OCI-LY7 (cell line): Measurements from ENCODE around the gene APC. TPM values are rescaled to one million over a fixed set of nuclear protein-coding genes. Genes with fewer than 3 reads are reported as not detected.

Experiments
- BruUV-seq: library from RNA; stranded (reverse); fragments of 400-500 nt; replicated peaks from 2 replicates; lab custom pipeline; 2021; lab: Mats Ljungman, UMichigan
- CTCF ChIA-PET: fragments of 300-600 bp; sonication (Branson Sonifier 250); formaldehyde crosslinking; loops from one replicate; lab custom pipeline; 2022; ENCODE audit warnings: antibody characterized with exemption; ENCODE audit not compliant: unreplicated experiment; lab: Charles Lee
- POLR2A ChIA-PET: fragments of 300-600 bp; sonication (Branson Sonifier 250); formaldehyde crosslinking; loops from one replicate; lab custom pipeline; 2022; ENCODE audit warnings: antibody characterized with exemption; lab: Charles Lee
- DNase-seq: peaks from one replicate; pipeline ENCODE4 v3.0.0-alpha.2; 2015; ENCODE audit warnings: low spot score
- H2AFZ ChIP-seq: fragments of 200-600 bp; sonication (generic), shearing (Covaris generic); 2 replicates; pipeline ENCODE4 v1.6.1; 2014; ENCODE audit warnings: mild to moderate bottlenecking, antibody characterized with exemption, low read length, moderate library complexity
- H3K27ac ChIP-seq: fragments of 200-600 bp; sonication (generic); 2 replicates; pipeline ENCODE4 v1.5.1; 2014; ENCODE audit warnings: mixed run types, low read depth, mild to moderate bottlenecking, moderate library complexity, low read length, inconsistent platforms; ENCODE audit not compliant: poor library complexity, severe bottlenecking
- H3K36me3 ChIP-seq: fragments of 200-600 bp; sonication (generic); 2 replicates; pipeline ENCODE4 v1.6.1; 2014; ENCODE audit warnings: mild to moderate bottlenecking, antibody characterized with exemption, low read length, moderate library complexity, mixed read lengths; ENCODE audit not compliant: insufficient read depth
- H3K4me1 ChIP-seq: fragments of 200-600 bp; sonication (generic); 2 replicates; pipeline ENCODE4 v1.5.1; 2014; ENCODE audit warnings: mild to moderate bottlenecking, low read length; ENCODE audit not compliant: insufficient read depth, poor library complexity, severe bottlenecking
- H3K4me2 ChIP-seq: fragments of 200-600 bp; sonication (generic); 2 replicates; pipeline ENCODE4 v1.6.1; 2014; ENCODE audit warnings: mild to moderate bottlenecking, low read length
- H3K4me3 ChIP-seq: fragments of 200-600 bp; sonication (generic); 2 replicates; pipeline ENCODE4 v1.5.1; 2014; ENCODE audit warnings: mild to moderate bottlenecking, low read depth, low read length; ENCODE audit not compliant: poor library complexity, severe bottlenecking
- H3K79me2 ChIP-seq: fragments of 200-600 bp; sonication (generic); 2 replicates; pipeline ENCODE4 v1.6.1; 2016; ENCODE audit warnings: low read depth, mild to moderate bottlenecking, low read length, moderate library complexity, mixed read lengths; ENCODE audit not compliant: insufficient read depth
- H3K9me2 ChIP-seq: fragments of 200-600 bp; sonication (generic); 2 replicates; pipeline ENCODE4 v1.6.1; 2016; ENCODE audit warnings: mild to moderate bottlenecking, low read length, mixed read lengths; ENCODE audit not compliant: insufficient read depth
- H3K9me3 ChIP-seq: fragments of 200-600 bp; sonication (generic); 2 replicates; pipeline ENCODE4 v1.6.1; 2014; ENCODE audit warnings: mild to moderate bottlenecking, mixed run types, low read length, mixed read lengths
- H4K20me1 ChIP-seq: fragments of 200-600 bp; sonication (generic); 2 replicates; pipeline ENCODE4 v1.6.1; 2014; ENCODE audit warnings: mild to moderate bottlenecking, antibody characterized with exemption, low read length, moderate library complexity, mixed read lengths; ENCODE audit not compliant: insufficient read depth
- EZH2phosphoT487 ChIP-seq: fragments of 200-600 bp; sonication (generic); IDR thresholded peaks from 2 replicates; pipeline ENCODE4 v1.6.1; 2018; ENCODE audit warnings: low read depth, borderline replicate concordance, mild to moderate bottlenecking, mixed run types, antibody characterized with exemption, low read length, moderate library complexity, mixed read lengths
- intact Hi-C: fragments of 100-400 bp; cut with micrococcal nuclease; formaldehyde crosslinking; loops from one replicate; pipeline ENCODE4 v1.10.0; 2022; ENCODE audit not compliant: unreplicated experiment
- total RNA-seq, 2 experiments: library from RNA; depleted of rRNA in 1 of 2; stranded (reverse); fragments of >200 nt in 1 of 2; shearing (Covaris generic) in 1 of 2; gene quantifications; 2 replicates each; pipeline ENCODE4 v1.2.3, GENCODE V29; 2014 to 2022
- TF ChIP-seq, protein P1 (sequence below): fragments of 200-600 bp; sonication (generic); conservative IDR thresholded peaks from 2 replicates; pipeline ENCODE4 v1.5.1; 2014; ENCODE audit warnings: mild to moderate bottlenecking, antibody characterized with exemption, low read length, moderate library complexity, mixed read lengths

The APC gene
- total RNA-seq, 2 experiments from 2014 or later, result 33.1 to 34.8 TPM

DNA sequence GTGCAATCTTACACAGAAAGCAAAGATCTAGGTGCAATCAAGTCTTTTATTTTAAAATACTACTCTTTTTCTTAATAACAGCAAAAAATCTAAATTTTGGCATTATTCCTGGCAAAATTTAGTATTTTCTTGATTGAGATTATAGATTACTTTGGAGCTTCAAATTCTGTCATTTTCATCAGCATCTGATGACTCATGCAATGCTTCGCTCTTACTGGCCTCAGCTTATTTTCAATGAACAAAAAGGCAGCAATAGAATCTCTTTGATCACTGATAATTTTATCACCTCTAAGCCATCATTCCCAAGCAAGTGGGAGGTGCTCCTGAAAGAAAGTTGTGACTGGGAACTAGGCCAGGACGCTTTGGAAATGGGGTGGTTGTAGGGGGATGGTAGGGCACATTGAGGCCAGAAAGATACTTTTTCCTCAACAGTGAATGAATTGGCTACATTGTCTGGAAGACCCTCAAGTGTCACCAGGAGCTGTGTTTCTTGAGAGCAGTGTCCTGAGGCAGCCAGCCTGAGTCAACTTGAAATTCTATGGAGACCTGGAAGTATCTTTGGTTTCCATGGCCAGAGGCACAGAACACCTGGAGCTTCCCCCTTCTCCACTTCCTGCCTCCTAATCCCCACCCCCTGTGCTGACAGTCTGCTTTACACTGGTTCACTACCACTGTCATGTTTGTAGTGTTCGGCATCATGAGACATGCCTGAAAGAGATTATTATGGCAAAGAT, 46.9 kb upstream of the APC start:
- Histone ChIP-seq H3K36me3 (no peaks in the 10 kb centered on the region), H2AFZ (no peak overlapping the region), H3K9me2 (no peaks in the 10 kb centered on the region), H4K20me1 (no peaks in the 10 kb centered on the region), H3K27ac (no peak overlapping the region), H3K9me3 (0 out of 2 replicates have a peak, but pooled peaks cover 5% of the 10 kb centered on the region), H3K79me2 (no peaks in the 10 kb centered on the region), H3K4me3 (no peak overlapping the region), H3K4me2 (no peak overlapping the region), H3K4me1 (no peaks in the 10 kb centered on the region)
- POLR2A ChIA-PET, result interaction anchor here (0.5 to 1.5 kb wide), 3 partner anchors 28 to 279 kb away, joined by 3 read pairs; no protein-coding TSS in a partner anchor
- intact Hi-C loops, result loop anchor here (1.0 to 5.0 kb wide), 3 partner anchors 67 to 157 kb away; no protein-coding TSS in a partner anchor
- CTCF ChIA-PET, result interaction anchor here (1.5 to 1.6 kb wide), 2 partner anchors 8 to 66 kb away, joined by 4 read pairs; no protein-coding TSS in a partner anchor
- BruUV-seq, result no TSS peak
- no peak for TF ChIP-seq EZH2phosphoT487
- TF ChIP-seq, protein P1, sequence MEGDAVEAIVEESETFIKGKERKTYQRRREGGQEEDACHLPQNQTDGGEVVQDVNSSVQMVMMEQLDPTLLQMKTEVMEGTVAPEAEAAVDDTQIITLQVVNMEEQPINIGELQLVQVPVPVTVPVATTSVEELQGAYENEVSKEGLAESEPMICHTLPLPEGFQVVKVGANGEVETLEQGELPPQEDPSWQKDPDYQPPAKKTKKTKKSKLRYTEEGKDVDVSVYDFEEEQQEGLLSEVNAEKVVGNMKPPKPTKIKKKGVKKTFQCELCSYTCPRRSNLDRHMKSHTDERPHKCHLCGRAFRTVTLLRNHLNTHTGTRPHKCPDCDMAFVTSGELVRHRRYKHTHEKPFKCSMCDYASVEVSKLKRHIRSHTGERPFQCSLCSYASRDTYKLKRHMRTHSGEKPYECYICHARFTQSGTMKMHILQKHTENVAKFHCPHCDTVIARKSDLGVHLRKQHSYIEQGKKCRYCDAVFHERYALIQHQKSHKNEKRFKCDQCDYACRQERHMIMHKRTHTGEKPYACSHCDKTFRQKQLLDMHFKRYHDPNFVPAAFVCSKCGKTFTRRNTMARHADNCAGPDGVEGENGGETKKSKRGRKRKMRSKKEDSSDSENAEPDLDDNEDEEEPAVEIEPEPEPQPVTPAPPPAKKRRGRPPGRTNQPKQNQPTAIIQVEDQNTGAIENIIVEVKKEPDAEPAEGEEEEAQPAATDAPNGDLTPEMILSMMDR, result no peak
- no peak for DNase-seq

GRCh38 chr5:112691339-112691680, 46.4 kb upstream of the APC start:
- DNase-seq, result no peak
- no peaks in the 10 kb centered on the region for H4K20me1 ChIP-seq
- no peak overlapping the region for H3K4me2 ChIP-seq
- H3K4me3 ChIP-seq, result no peak overlapping the region
- no peak overlapping the region for H3K27ac ChIP-seq
- no peaks in the 10 kb centered on the region for H3K36me3 ChIP-seq
- BruUV-seq, result no TSS peak
- no peak overlapping the region for H2AFZ ChIP-seq
- H3K4me1 ChIP-seq, result no peaks in the 10 kb centered on the region
- ChIA-PET POLR2A (interaction anchor here (0.7 to 1.3 kb wide), 2 partner anchors 17 to 1397 kb away, joined by 3 to 4 read pairs; no protein-coding TSS in a partner anchor), CTCF (interaction anchor here (1.5 kb wide), 1 partner anchor 231 kb away, joined by 3 read pairs; no protein-coding TSS in a partner anchor)
- no peaks in the 10 kb centered on the region for H3K79me2 ChIP-seq
- TF ChIP-seq, protein P1, result no peak
- no peak for TF ChIP-seq EZH2phosphoT487
- intact Hi-C loops, result loop anchor here (1.0 to 5.0 kb wide), 3 partner anchors 66 to 156 kb away; no protein-coding TSS in a partner anchor
- H3K9me3 ChIP-seq, result 0 out of 2 replicates have a peak, but pooled peaks cover 5% of the 10 kb centered on the region
- H3K9me2 ChIP-seq, result no peaks in the 10 kb centered on the region
